Measurements from ENCODE around the gene CDC42. TPM values are rescaled to one million over a fixed set of nuclear protein-coding genes. Genes with fewer than 3 reads are reported as not detected.
"Not testable (repeated sequence)": the region's sequence is repeated elsewhere in the genome, so short reads cannot be mapped to it uniquely, and the experiment has no call there.

The CDC42 gene
- total RNA-seq, 1 donor: 598 TPM

DNA sequence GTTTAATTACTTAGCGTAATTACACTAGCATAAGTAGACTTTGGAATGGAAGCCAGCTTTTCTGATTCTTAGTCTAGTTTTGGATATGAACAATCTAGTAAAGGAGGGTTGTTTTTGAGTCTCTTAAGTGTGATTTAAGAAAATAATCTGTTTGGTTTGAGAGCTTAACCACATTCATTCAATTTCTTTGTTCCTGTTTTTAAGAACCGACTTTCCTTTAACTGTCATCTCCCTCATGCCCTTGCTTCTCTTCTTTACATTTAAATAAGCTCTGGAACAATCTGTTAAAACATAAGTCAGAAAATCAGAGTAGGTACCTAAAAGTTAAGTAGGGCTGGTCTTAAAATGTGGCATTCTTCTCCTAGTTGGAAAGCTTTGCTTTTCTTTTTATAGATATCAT lies 27.7 kb downstream of the CDC42 start:
- DNase-seq (ENCODE audit: low read depth): no peak
- TF ChIP-seq, protein P1, sequence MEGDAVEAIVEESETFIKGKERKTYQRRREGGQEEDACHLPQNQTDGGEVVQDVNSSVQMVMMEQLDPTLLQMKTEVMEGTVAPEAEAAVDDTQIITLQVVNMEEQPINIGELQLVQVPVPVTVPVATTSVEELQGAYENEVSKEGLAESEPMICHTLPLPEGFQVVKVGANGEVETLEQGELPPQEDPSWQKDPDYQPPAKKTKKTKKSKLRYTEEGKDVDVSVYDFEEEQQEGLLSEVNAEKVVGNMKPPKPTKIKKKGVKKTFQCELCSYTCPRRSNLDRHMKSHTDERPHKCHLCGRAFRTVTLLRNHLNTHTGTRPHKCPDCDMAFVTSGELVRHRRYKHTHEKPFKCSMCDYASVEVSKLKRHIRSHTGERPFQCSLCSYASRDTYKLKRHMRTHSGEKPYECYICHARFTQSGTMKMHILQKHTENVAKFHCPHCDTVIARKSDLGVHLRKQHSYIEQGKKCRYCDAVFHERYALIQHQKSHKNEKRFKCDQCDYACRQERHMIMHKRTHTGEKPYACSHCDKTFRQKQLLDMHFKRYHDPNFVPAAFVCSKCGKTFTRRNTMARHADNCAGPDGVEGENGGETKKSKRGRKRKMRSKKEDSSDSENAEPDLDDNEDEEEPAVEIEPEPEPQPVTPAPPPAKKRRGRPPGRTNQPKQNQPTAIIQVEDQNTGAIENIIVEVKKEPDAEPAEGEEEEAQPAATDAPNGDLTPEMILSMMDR (IDR thresholded peaks at IDR 0.05; ENCODE audit: insufficient read depth, low read depth, low read length): no peak
- H3K4me3 ChIP-seq (ENCODE audit: low read depth, low read length): no peak overlapping the region

DNA sequence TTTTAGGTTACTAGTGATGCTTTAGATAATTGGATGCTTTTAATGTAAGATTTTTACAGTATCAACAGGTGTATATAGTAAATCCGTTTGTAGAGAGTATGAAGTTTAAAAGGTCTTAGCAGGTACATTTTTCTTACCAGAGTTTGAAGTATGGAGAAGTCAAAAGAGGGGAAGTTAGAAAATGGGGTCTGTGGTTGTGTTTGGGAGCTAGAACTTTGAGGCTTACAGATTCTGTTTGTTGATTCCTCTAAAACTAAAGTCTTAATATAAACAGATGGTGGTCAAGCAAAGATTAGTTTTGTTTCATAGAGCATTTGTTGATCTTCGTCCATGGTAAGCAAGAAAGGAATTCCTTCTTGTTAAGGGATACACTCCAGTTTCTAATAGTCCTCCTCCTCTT lies 35.8 kb downstream of the CDC42 start:
- TF ChIP-seq, protein P1 (IDR thresholded peaks at IDR 0.05; ENCODE audit: insufficient read depth, low read depth, low read length): no peak
- DNase-seq (ENCODE audit: low read depth): peak; percentile 37
- no peak overlapping the region for H3K4me3 ChIP-seq (ENCODE audit: low read depth, low read length)

DNA sequence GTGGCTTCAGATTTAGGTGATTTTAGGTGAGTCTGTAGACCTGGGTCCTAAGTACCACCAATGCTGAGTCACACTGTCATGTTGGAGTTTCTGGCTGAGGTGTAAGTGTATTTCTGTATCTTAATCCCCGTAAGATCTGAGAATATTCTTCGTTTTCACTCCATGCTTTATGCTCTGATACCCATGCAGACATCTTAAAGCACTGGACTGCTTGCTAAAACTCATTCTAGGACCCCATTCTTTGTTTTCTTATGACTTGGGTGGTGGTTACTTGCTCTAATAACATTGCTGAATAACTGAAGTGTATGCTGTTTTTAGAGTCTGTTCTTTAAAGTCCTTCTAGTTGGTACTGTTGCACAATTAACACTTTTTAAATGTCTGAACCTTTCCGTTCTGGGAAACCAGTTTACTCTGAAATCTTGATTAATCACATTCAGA lies 36.6 kb downstream of the CDC42 start:
- no peak for DNase-seq (ENCODE audit: low read depth)
- TF ChIP-seq, protein P1 (IDR thresholded peaks at IDR 0.05; ENCODE audit: insufficient read depth, low read depth, low read length): no peak
- no peak overlapping the region for H3K4me3 ChIP-seq (ENCODE audit: low read depth, low read length)

DNA sequence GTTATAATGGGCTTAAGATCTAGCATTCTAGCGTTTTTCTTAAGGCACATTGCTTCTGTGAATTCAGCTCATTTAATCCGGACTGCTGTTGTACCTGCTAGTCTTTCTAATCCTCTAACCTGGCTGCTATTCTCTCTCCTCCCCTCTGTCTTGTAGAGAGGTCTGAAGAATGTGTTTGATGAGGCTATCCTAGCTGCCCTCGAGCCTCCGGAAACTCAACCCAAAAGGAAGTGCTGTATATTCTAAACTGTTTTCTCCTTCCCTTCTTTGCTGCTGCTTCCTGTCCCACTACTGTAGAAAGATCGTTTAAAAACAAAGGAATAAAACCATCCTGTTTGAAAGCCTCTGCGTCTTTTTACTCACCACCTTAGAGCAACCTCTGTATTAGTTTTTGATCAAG lies 37.3 kb downstream of the CDC42 start:
- H3K4me3 ChIP-seq (ENCODE audit: low read depth, low read length): no peak overlapping the region
- DNase-seq (ENCODE audit: low read depth): no peak
- TF ChIP-seq, protein P1 (IDR thresholded peaks at IDR 0.05; ENCODE audit: insufficient read depth, low read depth, low read length): no peak

DNA sequence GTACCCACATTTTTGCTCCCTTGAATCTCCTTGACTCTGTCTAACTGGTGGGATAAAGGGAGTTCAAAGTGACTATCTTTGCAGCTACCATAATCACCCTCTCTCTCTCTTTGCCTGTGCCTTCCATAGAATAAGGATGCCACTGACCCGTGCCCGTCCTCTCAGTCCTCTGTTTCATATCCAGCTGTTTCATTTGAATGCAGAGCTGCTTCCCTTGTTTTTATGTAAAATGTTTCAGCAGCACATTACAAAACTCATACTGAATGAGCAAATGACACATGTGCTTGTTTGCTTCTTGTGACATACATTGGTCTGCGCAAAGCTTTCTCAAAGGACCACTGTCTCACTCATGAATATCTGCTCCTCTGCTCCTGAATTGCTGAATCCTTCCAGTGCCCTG lies 38.4 kb downstream of the CDC42 start:
- DNase-seq (ENCODE audit: low read depth): no peak
- H3K4me3 ChIP-seq (ENCODE audit: low read depth, low read length): no peak overlapping the region
- TF ChIP-seq, protein P1 (IDR thresholded peaks at IDR 0.05; ENCODE audit: insufficient read depth, low read depth, low read length): no peak

DNA sequence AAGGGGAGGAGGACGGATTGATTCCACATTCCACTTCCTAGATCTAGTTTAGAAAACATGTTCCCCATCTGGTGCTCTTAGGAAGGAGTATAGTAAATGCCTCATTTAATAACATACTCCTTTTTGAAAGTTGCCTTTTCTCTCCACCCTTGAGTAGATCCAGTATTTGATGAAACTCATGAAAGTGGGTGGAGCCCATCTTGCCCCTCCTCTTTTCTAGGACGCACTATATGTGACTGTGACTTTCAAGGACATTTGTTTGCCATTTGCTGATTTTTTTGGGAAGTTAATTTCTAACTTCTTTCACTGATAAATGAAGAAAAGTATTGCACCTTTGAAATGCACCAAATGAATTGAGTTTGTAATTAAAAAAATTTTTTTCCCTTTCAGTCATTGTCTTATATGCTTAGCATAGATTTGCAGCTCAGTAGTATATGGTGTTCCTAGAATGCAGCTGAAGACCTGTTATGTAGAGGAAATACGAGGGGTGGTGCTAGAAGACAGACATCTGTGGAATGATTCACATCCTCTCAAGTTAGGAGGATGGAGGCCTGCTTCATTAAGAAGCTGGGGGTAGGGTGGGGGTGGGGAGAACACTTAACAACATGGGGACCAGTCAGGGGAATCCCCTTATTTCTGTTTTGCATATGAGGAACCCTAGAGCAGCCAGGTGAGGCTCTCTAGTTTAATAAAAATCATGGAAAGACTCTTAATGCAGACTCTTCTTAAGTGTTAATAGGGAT lies 39.7 kb downstream of the CDC42 start:
- not testable (repeated sequence) for H3K4me3 ChIP-seq (ENCODE audit: low read depth, low read length)
- peak; percentile 34 for DNase-seq (ENCODE audit: low read depth)

DNA sequence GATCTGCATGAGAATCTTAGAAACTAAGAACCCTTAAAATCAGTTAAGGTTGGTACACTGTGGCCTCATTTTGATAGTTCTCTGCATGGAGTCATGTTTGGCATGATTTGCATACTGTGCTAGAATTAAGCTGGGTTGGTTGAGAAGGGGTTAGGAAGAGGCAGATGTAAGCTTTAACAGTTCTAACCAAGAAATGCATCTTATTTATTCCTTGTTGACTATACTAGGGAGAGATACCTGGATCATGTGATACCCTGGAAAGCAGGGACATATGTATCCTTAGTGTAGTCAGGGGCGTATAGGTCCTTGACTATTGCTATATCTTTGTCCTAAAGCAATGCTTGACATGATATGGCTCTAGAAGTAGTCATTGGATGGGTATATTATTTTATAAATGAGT lies 41.0 kb downstream of the CDC42 start:
- no peak for DNase-seq (ENCODE audit: low read depth)
- H3K4me3 ChIP-seq (ENCODE audit: low read depth, low read length): no peak overlapping the region
- TF ChIP-seq, protein P1 (IDR thresholded peaks at IDR 0.05; ENCODE audit: insufficient read depth, low read depth, low read length): no peak

Data from fibroblast of villous mesenchyme (primary cell).